Mucosa of rectum (tissue), 2 donors: ENCODE results near the gene UMODL1.
A peak's percentile ranks its signal among the peaks of the same experiment; 100 is the strongest.

ENCODE experiments used
- H3K27ac ChIP-seq, 2 donors: one replicate each; pipeline ENCODE4 v1.7.0; 2013; ENCODE audit warnings: inconsistent platforms in 2 of 2, low read depth in 2 of 2, low read length in 2 of 2
- H3K27me3 ChIP-seq, 2 donors: one replicate each; pipeline ENCODE4 v1.7.0; 2013; ENCODE audit warnings: low read length in 2 of 2; ENCODE audit not compliant: control insufficient read depth in 2 of 2, insufficient read depth in 2 of 2
- H3K36me3 ChIP-seq, 2 donors: one replicate each; pipeline ENCODE4 v1.7.0; 2013; ENCODE audit warnings: low read length in 2 of 2; ENCODE audit not compliant: control insufficient read depth in 2 of 2, insufficient read depth in 2 of 2
- H3K4me1 ChIP-seq, 2 donors: one replicate each; pipeline ENCODE4 v1.7.0; 2013; ENCODE audit warnings: low read length in 2 of 2, mild to moderate bottlenecking in 1 of 2; ENCODE audit not compliant: control insufficient read depth in 2 of 2, insufficient read depth in 2 of 2
- H3K4me3 ChIP-seq, 2 donors: one replicate each; pipeline ENCODE4 v1.7.0; 2013; ENCODE audit warnings: low read length in 2 of 2
- H3K9ac ChIP-seq, 2 donors: one replicate each; pipeline ENCODE4 v1.7.0; 2013; ENCODE audit warnings: low read length in 2 of 2, low read depth in 1 of 2, mild to moderate bottlenecking in 1 of 2
- H3K9me3 ChIP-seq, 2 donors: one replicate each; pipeline ENCODE4 v1.7.0; 2013; ENCODE audit warnings: low read length in 2 of 2; ENCODE audit not compliant: control insufficient read depth in 2 of 2
- donor health status: healthy.
- donor health status: Normal muscosa, but diverticular disease.

UMODL1 gene

DNA sequence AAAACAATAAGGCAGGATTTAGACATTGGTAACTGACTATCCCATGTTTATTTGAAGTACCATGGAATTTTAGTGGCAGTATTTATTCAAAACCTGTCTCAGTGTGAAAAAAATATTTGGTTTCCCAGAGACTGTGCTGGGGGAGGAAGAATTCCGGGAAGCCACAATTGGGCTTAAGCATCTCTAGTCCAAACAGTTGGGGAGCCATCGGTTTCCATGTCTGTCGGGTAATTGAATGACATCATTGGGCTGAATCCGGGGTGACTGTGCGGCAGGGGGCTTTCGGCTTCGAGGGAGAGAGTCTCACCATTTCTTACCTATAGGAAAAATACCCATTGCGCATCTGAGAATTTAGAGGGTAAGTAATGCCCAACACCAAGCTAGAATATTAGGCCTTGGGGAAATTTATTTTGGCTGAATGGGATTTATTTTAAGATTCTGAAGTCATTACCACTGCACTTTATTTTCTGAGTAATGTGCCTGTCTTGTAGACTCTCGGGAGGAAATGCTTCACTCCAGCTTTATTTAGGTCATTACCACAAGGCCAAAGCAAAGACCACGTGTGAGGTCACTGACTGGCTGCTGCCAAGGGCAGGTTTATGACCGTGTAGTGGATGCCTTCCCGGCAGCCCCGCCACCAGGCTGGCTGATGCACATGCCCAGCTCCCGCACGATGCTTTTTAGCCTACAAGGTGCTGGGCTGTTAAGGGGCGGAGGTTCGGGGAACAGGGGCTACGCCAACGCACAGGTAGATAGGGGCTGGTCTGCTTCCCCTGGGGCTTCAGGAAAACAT is 23.1 kb upstream of the UMODL1 start:
- no peak overlapping the region for H3K9ac ChIP-seq
- no peaks in the 10 kb centered on the region for H3K9me3 ChIP-seq
- H3K27me3 ChIP-seq = no peaks in the 10 kb centered on the region
- peak overlapping the region in 1 of 2 donors; percentile 50 for H3K27ac ChIP-seq
- no peaks in the 10 kb centered on the region for H3K36me3 ChIP-seq
- H3K4me3 ChIP-seq = no peak overlapping the region
- H3K4me1 ChIP-seq = no peaks in the 10 kb centered on the region

DNA sequence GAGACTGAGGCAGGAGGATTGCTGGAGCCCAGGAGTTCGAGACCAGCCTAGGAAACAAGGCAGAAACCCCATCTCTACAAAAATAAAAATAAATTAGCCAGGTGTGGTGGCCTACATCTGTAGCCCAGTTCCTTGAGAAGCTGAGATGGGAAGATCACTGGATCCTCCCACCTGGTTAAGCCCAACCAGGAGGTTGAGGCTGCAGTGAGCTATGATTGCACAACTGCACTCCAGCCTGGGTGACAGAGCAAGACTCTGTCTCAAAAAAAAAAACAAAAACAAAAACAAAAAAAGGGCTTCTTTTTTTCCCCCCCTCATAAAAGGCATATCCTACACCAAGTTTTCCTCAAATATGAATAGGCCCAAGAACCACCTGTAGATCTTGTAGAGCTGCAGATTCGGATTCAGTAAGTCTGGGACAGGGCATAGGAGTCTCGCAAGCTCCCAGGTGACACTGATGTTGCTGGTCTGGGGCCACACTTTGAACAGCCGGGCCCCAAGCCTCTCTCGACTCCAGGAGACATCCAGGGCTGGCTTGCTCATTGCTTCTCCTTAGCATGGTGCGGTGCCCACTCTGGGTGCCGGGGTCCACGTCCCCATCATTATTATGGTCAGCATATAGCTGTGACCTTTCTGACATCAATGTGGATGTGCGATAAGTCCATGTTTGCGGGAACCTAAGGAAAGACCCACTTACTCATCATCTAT is 22.1 kb upstream of the UMODL1 start:
- H3K36me3 ChIP-seq = no peaks in the 10 kb centered on the region
- no peaks in the 10 kb centered on the region for H3K27me3 ChIP-seq
- H3K4me1 ChIP-seq = no peaks in the 10 kb centered on the region
- H3K9me3 ChIP-seq = no peaks in the 10 kb centered on the region
- H3K9ac ChIP-seq = no peak overlapping the region
- no peak overlapping the region for H3K4me3 ChIP-seq
- no peak overlapping the region for H3K27ac ChIP-seq

DNA sequence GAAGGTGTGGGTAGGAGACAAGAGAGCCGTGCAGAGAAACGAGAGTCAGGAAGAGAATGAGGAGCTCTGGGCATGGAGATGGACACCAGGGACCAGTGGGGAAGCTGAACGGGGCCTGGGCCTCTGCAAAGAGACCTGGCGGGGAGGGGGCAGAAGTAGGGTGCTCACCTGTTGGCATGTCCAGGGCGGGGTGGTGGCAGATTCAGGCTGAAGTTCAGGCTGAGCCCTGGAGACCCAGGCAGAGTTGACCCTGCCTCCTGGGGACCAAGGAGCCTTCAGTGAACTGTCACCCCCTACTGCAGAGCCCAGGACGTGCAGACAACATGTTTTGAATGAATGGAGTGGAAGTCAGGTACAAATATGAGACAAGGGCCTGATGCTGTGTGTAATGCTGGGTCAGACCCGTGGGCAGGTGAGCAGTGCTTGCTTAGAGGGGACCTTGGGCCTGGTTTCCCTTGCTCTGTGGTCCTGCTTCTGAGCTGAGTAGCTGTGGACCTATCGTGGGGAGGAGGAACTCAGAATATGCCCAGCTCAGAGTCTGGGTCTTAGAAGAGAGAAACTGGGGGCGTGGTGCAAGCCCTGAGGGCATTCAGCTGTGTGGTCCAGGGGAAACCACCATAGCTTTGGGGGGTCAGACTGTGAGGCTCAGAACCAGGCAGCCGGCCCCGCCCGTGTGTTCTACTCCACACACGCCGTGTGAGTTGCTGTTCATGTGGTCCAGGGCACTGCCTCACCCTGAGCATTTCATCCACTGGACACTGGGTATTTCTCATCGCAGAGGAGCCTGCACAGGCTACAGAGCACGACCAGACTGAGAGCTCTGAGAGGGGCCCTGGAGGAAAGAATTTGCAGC is 21.3 kb upstream of the UMODL1 start:
- no peak overlapping the region for H3K27ac ChIP-seq
- H3K9ac ChIP-seq = no peak overlapping the region

DNA sequence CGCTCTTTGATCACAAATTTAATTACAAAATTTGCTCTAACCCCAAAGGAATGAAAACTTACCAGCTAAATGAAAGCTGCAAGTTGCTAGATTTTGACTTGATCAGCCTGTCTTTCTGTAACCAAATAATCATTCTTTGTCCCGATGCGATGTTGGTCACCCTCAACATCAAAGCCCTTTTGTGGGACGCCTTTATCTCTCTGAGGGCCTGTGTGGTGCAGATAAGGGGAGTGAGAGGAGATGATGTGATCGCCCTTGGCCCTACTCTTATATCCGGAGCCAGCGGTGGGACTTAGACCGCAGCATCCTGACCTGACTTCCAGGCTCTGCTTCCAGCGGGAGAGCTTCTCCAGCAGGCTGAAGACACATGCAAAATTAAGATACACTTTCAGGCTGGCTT is 19.3 kb upstream of the UMODL1 start:
- H3K9me3 ChIP-seq = no peaks in the 10 kb centered on the region
- H3K36me3 ChIP-seq = no peaks in the 10 kb centered on the region
- no peak overlapping the region for H3K4me3 ChIP-seq
- no peaks in the 10 kb centered on the region for H3K27me3 ChIP-seq
- no peak overlapping the region for H3K9ac ChIP-seq
- no peak overlapping the region for H3K27ac ChIP-seq
- H3K4me1 ChIP-seq = peaks cover 11 to 12% of the 10 kb centered on the region in 2 donors

More for the DNA sequence above, 21.3 kb upstream of the UMODL1 start:
- H3K9me3 ChIP-seq = no peaks in the 10 kb centered on the region
- H3K4me3 ChIP-seq = no peak overlapping the region
- H3K4me1 ChIP-seq = no peaks in the 10 kb centered on the region
- no peaks in the 10 kb centered on the region for H3K27me3 ChIP-seq
- no peaks in the 10 kb centered on the region for H3K36me3 ChIP-seq

DNA sequence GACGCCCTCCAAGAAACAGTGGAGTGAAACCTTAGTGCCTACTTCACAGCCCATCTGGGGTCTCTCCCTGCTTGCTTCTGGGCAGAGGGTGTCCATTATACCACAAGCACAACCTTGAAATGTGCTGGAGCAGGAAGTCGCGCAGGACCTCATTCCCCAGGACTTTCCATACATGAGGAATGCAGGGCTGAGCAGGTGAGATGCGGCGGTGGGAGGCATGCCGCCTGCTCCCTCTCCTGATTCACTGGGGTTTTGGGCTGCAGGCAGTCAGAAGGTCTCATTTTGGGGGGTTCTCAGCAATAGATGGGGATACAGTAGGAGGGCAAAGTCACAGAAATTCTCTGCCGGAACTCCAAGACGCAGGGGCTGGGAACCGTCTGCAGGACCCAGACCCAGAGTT is 15.7 kb upstream of the UMODL1 start:
- no peak overlapping the region for H3K27ac ChIP-seq
- H3K4me1 ChIP-seq = peaks cover 30 to 33% of the 10 kb centered on the region in 2 donors
- H3K9ac ChIP-seq = no peak overlapping the region
- no peaks in the 10 kb centered on the region for H3K36me3 ChIP-seq
- no peaks in the 10 kb centered on the region for H3K27me3 ChIP-seq
- H3K4me3 ChIP-seq = no peak overlapping the region
- H3K9me3 ChIP-seq = no peaks in the 10 kb centered on the region

DNA sequence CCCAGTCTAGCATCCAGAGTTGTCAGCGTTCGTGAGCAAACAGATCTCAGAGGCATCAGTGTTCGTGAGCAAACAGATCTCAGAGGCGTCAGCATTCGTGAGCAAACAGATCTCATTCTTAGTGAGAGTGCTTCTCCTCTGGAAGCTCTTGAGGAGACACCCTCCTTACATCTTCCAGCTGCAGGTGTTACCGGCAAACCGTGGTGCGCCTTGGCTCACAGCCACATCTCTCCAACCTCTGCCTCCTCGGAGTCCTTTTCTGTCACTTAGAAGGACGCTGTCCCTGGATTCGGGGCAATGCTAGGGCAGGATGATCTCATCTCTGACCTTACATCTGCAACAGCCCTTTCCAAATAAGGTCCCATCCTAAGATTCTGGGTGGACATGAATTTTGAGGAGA is 14.6 kb upstream of the UMODL1 start:
- H3K27ac ChIP-seq = peak overlapping the region; percentile 85 to 86
- H3K4me3 ChIP-seq = peak overlapping the region; percentile 6 to 60
- H3K9me3 ChIP-seq = no peaks in the 10 kb centered on the region
- H3K36me3 ChIP-seq = no peaks in the 10 kb centered on the region
- no peaks in the 10 kb centered on the region for H3K27me3 ChIP-seq
- H3K9ac ChIP-seq = peak overlapping the region; percentile 52 to 56
- peaks cover 30 to 39% of the 10 kb centered on the region in 2 donors for H3K4me1 ChIP-seq

DNA sequence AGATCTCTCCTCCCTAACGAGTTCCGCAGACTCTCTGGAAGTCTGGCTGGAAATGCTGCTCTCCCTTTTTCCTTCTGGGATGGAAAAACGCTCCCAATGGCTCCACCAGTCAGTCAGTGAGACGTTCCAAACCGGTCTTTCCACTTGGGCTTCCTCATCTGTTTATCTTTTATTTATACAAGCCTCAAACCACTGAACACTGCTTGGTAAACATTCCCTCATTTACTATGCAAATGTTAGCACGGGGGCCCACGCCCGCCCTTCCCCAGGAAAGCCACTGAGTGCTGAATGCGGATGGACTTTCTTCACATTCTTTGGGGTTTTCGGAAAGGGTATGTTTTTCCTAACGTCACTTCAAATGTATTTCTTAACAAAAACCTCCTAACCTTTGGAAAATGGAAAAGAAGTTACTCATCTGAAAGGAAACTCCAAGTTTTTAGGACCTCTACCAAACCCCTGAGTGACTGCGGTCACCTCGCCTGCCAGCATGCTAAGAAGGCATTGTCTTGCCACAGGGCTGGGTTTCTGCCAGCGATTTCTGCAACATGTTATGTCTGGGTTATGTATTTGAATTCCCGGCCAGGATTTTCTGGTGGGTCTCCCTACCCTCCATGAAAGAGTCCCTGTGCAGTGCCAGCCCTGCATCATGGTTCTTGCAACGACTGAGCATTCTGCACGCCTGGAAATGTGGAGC is 14.0 kb upstream of the UMODL1 start:
- H3K27ac ChIP-seq = peak overlapping the region; percentile 85 to 86
- no peaks in the 10 kb centered on the region for H3K9me3 ChIP-seq
- no peaks in the 10 kb centered on the region for H3K27me3 ChIP-seq
- H3K4me3 ChIP-seq = peak overlapping the region; percentile 22 to 60
- peak overlapping the region; percentile 52 to 56 for H3K9ac ChIP-seq
- H3K36me3 ChIP-seq = no peaks in the 10 kb centered on the region
- H3K4me1 ChIP-seq = peaks cover 33 to 46% of the 10 kb centered on the region in 2 donors

DNA sequence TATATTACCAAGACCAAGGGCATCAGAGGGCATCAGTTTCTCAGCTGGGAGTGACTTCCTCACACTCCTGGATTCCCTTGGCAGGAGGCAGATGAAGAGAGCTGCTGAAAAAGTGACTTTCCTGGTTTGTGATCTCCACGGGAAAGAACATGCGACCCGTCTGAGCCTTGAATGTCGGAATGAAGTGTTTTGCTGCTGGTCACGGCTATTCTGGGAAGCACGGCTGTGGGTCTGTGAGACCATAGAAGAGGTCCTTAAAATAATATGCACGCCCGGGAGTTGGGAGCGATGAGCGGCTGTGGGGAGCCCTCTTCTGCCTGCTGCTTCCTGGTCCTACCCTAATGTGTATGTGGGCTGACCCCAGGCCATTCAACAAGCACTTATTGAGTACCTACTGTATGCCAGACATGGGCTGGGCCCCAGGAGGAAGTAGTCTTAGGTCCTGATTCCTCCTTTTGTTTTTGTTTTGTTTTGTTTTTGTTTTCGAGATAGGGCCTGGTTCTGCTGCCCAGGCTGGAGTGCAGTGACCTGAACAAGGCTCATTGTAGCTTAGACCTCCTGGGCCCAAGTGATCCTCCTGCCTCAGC is 13.2 kb upstream of the UMODL1 start:
- no peaks in the 10 kb centered on the region for H3K27me3 ChIP-seq
- peak overlapping the region; percentile 50 to 52 for H3K9ac ChIP-seq
- H3K36me3 ChIP-seq = no peaks in the 10 kb centered on the region
- peak overlapping the region in 1 of 2 donors; percentile 60 for H3K4me3 ChIP-seq
- H3K9me3 ChIP-seq = no peaks in the 10 kb centered on the region
- H3K4me1 ChIP-seq = peaks cover 39 to 54% of the 10 kb centered on the region in 2 donors
- peak overlapping the region; percentile 85 to 86 for H3K27ac ChIP-seq

DNA sequence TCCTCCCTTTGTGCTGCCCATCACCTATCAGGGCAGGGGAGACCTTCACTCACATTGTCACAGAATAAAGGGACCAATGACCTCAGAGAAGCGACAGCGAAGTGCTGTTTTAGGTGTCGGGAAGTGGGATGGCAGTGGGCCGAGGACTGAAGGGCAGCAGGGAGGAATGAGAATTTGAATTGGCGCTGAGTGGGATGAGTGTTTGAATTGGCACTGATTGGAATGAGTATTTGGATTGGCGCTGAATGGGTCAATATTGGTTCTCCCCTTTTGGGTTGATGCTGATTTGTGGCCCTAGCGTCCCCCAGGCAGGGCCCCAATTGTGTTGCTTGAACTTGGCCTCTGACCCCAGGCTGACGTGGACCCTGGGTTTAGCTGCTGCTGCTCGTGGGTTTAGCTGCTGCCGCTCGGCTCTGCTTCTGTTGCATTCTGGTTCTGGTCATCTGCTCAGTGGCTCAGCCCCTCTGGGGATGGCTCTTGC is 12.4 kb upstream of the UMODL1 start:
- H3K9ac ChIP-seq = no peak overlapping the region
- no peaks in the 10 kb centered on the region for H3K27me3 ChIP-seq
- no peak overlapping the region for H3K4me3 ChIP-seq
- H3K36me3 ChIP-seq = no peaks in the 10 kb centered on the region
- H3K4me1 ChIP-seq = peaks cover 45 to 61% of the 10 kb centered on the region in 2 donors
- H3K9me3 ChIP-seq = no peaks in the 10 kb centered on the region
- H3K27ac ChIP-seq = peak overlapping the region; percentile 85 to 86
